K562 (cell line): Measurements from ENCODE around the gene PRDM2. TPM values are rescaled to one million over a fixed set of nuclear protein-coding genes. Genes with fewer than 3 reads are reported as not detected.

Experiments used
- ATAC-seq: fragments of 200-7000 bp; cut with Tn5 transposase; 3 replicates; pipeline ENCODE4 v1.9.1; 2020; ENCODE audit warnings: moderate library complexity
- BruUV-seq: library from RNA; stranded (reverse); fragments of 400-500 nt; replicated peaks from 2 replicates; lab custom pipeline; 2021; lab: Mats Ljungman, UMichigan
- CTCF ChIA-PET: fragments of 300-600 bp; formaldehyde crosslinking; extraction: SDS; loops from one replicate; lab custom pipeline; 2021; ENCODE audit warnings: low intra/inter-chr PET ratio; lab: Yijun Ruan, JAX
- POLR2A ChIA-PET: fragments of 300-600, 350-650 bp; sonication (Branson Sonifier 250); formaldehyde crosslinking; extraction: SDS; loops from one replicate; lab custom pipeline; 2021; ENCODE audit warnings: antibody characterized with exemption, inconsistent platforms; lab: Yijun Ruan, JAX
- DNase-seq, 4 experiments: peaks; one replicate each; pipeline versions ENCODE4 v3.0.0 to v3.0.0-alpha.2; 2011 to 2018; ENCODE audit warnings: low spot score in 3 of 4, mixed read lengths in 3 of 4; ENCODE audit errors: extremely low read depth in 1 of 4
- FAIRE-seq: peaks from 2 replicates; lab custom pipeline; 2011; peaks lifted over from hg19 to GRCh38; lab: Jason Lieb, UNC
- H2AFZ ChIP-seq: 2 replicates; pipeline ENCODE4 v1.6.0; 2011; ENCODE audit warnings: low read depth, low read length, control low read depth, inconsistent platforms
- H3K27ac ChIP-seq: fragments of 200-600 bp; 3 replicates; pipeline ENCODE4 v1.8.0; 2011; ENCODE audit warnings: low read depth, mild to moderate bottlenecking, control low read depth, inconsistent platforms, low read length, moderate library complexity, mixed read lengths; ENCODE audit errors: extremely low read depth
- H3K27me3 ChIP-seq, 2 experiments: fragments of 300-600 bp in 1 of 2; 2 replicates in 1 of 2; 3 replicates in 1 of 2; pipeline versions ENCODE4 v1.6.0 to v1.8.0; 2011; ENCODE audit warnings: inconsistent platforms in 2 of 2, low read length in 2 of 2, mild to moderate bottlenecking in 1 of 2, mixed read lengths in 1 of 2, moderate library complexity in 1 of 2; ENCODE audit not compliant: control insufficient read depth in 2 of 2, insufficient read depth in 2 of 2
- H3K36me3 ChIP-seq: fragments of 300-600 bp; 3 replicates; pipeline ENCODE4 v1.8.0; 2011; ENCODE audit warnings: mild to moderate bottlenecking, low read length, inconsistent platforms; ENCODE audit not compliant: control insufficient read depth, insufficient read depth
- H3K4me1 ChIP-seq, 2 experiments: fragments of 200-600 bp in 1 of 2; replicated peaks in 1 of 2; 2 replicates in 1 of 2; 3 replicates in 1 of 2; pipeline versions ENCODE4 v1.5.1 to v1.8.0; 2011; ENCODE audit warnings: inconsistent platforms in 2 of 2, low read length in 2 of 2, mild to moderate bottlenecking in 1 of 2, mixed read lengths in 1 of 2, moderate library complexity in 1 of 2; ENCODE audit not compliant: control insufficient read depth in 2 of 2, insufficient read depth in 2 of 2
- H3K4me2 ChIP-seq: 2 replicates; pipeline ENCODE4 v1.6.1; 2011; ENCODE audit warnings: low read length, control low read depth, inconsistent platforms, mixed read lengths; ENCODE audit not compliant: insufficient read depth
- H3K4me3 ChIP-seq: fragments of 200-600 bp; sonication (generic), shearing (Covaris generic); 2 replicates; pipeline ENCODE4 v1.5.1; 2016; ENCODE audit warnings: control low read depth, inconsistent platforms
- H3K79me2 ChIP-seq: fragments of 200-600 bp; 3 replicates; pipeline ENCODE4 v1.8.0; 2011; ENCODE audit warnings: low read length, inconsistent platforms; ENCODE audit not compliant: control insufficient read depth, insufficient read depth
- H3K9ac ChIP-seq, 2 experiments: 2 replicates each; pipeline versions ENCODE4 v1.6.0 to v1.6.1; 2011; ENCODE audit warnings: low read depth in 2 of 2, low read length in 2 of 2, control low read depth in 1 of 2, inconsistent platforms in 1 of 2, mild to moderate bottlenecking in 1 of 2, mixed read lengths in 1 of 2; ENCODE audit not compliant: insufficient read depth in 1 of 2
- H3K9me1 ChIP-seq: one replicate; pipeline ENCODE4 v1.6.0; 2011; ENCODE audit warnings: inconsistent platforms, mild to moderate bottlenecking, low read length, moderate library complexity; ENCODE audit not compliant: control insufficient read depth, insufficient read depth
- H3K9me3 ChIP-seq: replicated peaks from 2 replicates; pipeline ENCODE4 v1.5.1; 2011; ENCODE audit warnings: low read depth, low read length, inconsistent platforms; ENCODE audit not compliant: control insufficient read depth, insufficient read depth
- H4K20me1 ChIP-seq: replicated peaks from 2 replicates; pipeline ENCODE4 v1.6.1; 2011; ENCODE audit warnings: low read length, inconsistent platforms, mixed read lengths; ENCODE audit not compliant: control insufficient read depth, insufficient read depth
- ARID2 ChIP-seq: fragments of 450-650 bp; IDR thresholded peaks from 2 replicates; pipeline ENCODE4 v1.6.1; 2017; ENCODE audit warnings: antibody characterized with exemption, mild to moderate bottlenecking
- CHAMP1 ChIP-seq: fragments of 450-650 bp; IDR thresholded peaks from 2 replicates; pipeline ENCODE4 v1.6.1; 2016; ENCODE audit warnings: mild to moderate bottlenecking
- CSDE1 ChIP-seq, 2 experiments: fragments of 450-650 bp; IDR thresholded peaks; 2 replicates each; pipeline ENCODE4 v1.6.1; 2016; ENCODE audit warnings: mild to moderate bottlenecking in 1 of 2
- CUX1 ChIP-seq: fragments of 200-800 bp; sonication (Bioruptor generic); IDR thresholded peaks from 2 replicates; pipeline ENCODE4 v1.6.1; 2016; ENCODE audit warnings: missing genetic modification characterization, missing compliant biosample characterization
- MCM3 ChIP-seq: fragments of 450-650 bp; IDR thresholded peaks from 2 replicates; pipeline ENCODE4 v1.6.1; 2016
- MTA3 ChIP-seq: fragments of 450-650 bp; formaldehyde crosslinking; IDR thresholded peaks from 2 replicates; pipeline ENCODE4 v1.6.1; 2017; ENCODE audit warnings: mild to moderate bottlenecking, borderline replicate concordance
- RBM14 ChIP-seq: fragments of 200-400 bp; formaldehyde crosslinking; IDR thresholded peaks from 2 replicates; pipeline ENCODE4 v1.6.1; 2018; ENCODE audit warnings: low read depth, mild to moderate bottlenecking, low read length, moderate library complexity, borderline replicate concordance; ENCODE audit not compliant: insufficient read depth
- WGBS: fragments of 100-300 bp; shearing (Covaris generic); methylation state at CpG from one replicate; pipeline ENCODE4 v1.1.6; 2016; ENCODE audit warnings: low coverage, mixed read lengths; ENCODE audit not compliant: insufficient coverage; ENCODE audit errors: missing lambda C conversion rate; 5-methylcytosine and 5-hydroxymethylcytosine counted together
- in situ Hi-C: fragments of 300-500 bp; cut with MboI; formaldehyde crosslinking; loops from 4 replicates; pipeline ENCODE4 v1.15.0; 2018; ENCODE audit warnings: inconsistent platforms, mixed read lengths
- intact Hi-C: fragments of 100-400 bp; cut with micrococcal nuclease; formaldehyde crosslinking; loops from 2 replicates; pipeline ENCODE4 v1.14.2; 2022
- polyA plus RNA-seq, 8 experiments: library from polyadenylated mRNA; depleted of rRNA in 4 of 8; stranded (reverse) in 5 of 8; unstranded in 3 of 8; fragments of >200 nt; fragmentation: Nextera tagmentation in 2 of 8; fragmentation: Illumina TruSeq in 1 of 8; extraction: Ambion mirVana in 2 of 8; extraction: Trizol in 1 of 8; gene quantifications; 2 replicates each; pipeline versions ENCODE4 v1.2.1 to v1.2.3, GENCODE V29; 2011 to 2014; ENCODE audit warnings: inconsistent platforms in 1 of 8, missing spikeins in 1 of 8
- total RNA-seq, 7 experiments: library from RNA; depleted of rRNA in 6 of 7; stranded (reverse); fragments of >200 nt in 6 of 7; fragmentation: Illumina TruSeq in 2 of 7; extraction: Trizol in 2 of 7; gene quantifications; 2 replicates each; pipeline versions ENCODE4 v1.2.1 to v1.2.3, GENCODE V29; 2011 to 2021; ENCODE audit warnings: low replicate concordance in 1 of 7
- TF ChIP-seq, protein P1 (sequence below): fragments of 250-450 bp; sonication (Bioruptor Pico); IDR thresholded peaks from 2 replicates; pipeline ENCODE4 v1.4.0; 2020; ENCODE audit warnings: mild to moderate bottlenecking, moderate library complexity

PRDM2 gene
- total and polyA plus RNA-seq, 9 of the 15 experiments (the other 6 are each of a cell fraction or from before 2014, with no cell fraction given): 5.4 to 27.6 (median 12.5) TPM

- intact Hi-C loops (no loop called here), in situ Hi-C loops (no loop called here)
- FAIRE-seq (no peak), ATAC-seq (no peak), DNase-seq (no peak)
- no peak overlapping the region for H3K9ac ChIP-seq
- ChIA-PET POLR2A (interaction anchor here (0.6 kb wide), 1 partner anchor 50 kb away, joined by 4 read pairs; no protein-coding TSS in a partner anchor), CTCF (no interaction called here)
- WGBS: 12% methylated on average over 16 of the region's 16 CpGs
- peaks cover 0 to 9% of the 10 kb centered on the region in 2 experiments; a peak in 2 of 5 replicates for H3K4me1 ChIP-seq
- H3K36me3 ChIP-seq: no peaks in the 10 kb centered on the region
- no peak overlapping the region for H3K4me2 ChIP-seq
- H3K9me3 ChIP-seq: no peaks in the 10 kb centered on the region
- BruUV-seq: no TSS peak
- no peaks in the 10 kb centered on the region for H3K9me1 ChIP-seq
- no peak overlapping the region for H2AFZ ChIP-seq
- peaks cover 19% of the 10 kb centered on the region for H4K20me1 ChIP-seq
- no peak overlapping the region for H3K27ac ChIP-seq
- no peak overlapping the region for H3K4me3 ChIP-seq
- H3K27me3 ChIP-seq: peaks cover 0 to 26% of the 10 kb centered on the region in 2 experiments; a peak in 2 of 5 replicates
- H3K79me2 ChIP-seq: no peaks in the 10 kb centered on the region
- no peak for TF ChIP-seq MTA3
- TF ChIP-seq CHAMP1: no peak
- TF ChIP-seq, protein P1, sequence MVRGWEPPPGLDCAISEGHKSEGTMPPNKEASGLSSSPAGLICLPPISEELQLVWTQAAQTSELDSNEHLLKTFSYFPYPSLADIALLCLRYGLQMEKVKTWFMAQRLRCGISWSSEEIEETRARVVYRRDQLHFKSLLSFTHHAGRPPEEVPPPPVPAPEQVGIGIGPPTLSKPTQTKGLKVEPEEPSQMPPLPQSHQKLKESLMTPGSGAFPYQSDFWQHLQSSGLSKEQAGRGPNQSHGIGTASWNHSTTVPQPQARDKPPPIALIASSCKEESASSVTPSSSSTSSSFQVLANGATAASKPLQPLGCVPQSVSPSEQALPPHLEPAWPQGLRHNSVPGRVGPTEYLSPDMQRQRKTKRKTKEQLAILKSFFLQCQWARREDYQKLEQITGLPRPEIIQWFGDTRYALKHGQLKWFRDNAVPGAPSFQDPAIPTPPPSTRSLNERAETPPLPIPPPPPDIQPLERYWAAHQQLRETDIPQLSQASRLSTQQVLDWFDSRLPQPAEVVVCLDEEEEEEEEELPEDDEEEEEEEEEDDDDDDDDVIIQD: no peak
- TF ChIP-seq ARID2: no peak
- no peak for TF ChIP-seq MCM3
- no peak for TF ChIP-seq CUX1 (CRISPR knock-in tag)
- no peak for TF ChIP-seq CSDE1 (IDR thresholded peaks at IDR 0.05)
- no peak for TF ChIP-seq RBM14
Observed at GRCh38 chr1:13816016-13816760, 116.2 kb downstream of the PRDM2 start.
